Hematopoietic multipotent progenitor cell treated with erythropoietin and hydrocortisone succinate and interleukin-3 and kit ligand, for 15 days (in vitro differentiated cells): ENCODE data around the gene FBLL1.
A peak's percentile ranks its signal among the peaks of the same experiment; 100 is the strongest.
"Not testable (repeated sequence)": the region's sequence is repeated elsewhere in the genome, so short reads cannot be mapped to it uniquely, and the experiment has no call there.

ENCODE experiments used
- DNase-seq: peaks from one replicate; pipeline ENCODE4 v3.0.0-alpha.2; 2015; ENCODE audit warnings: low spot score

FBLL1 gene

DNA sequence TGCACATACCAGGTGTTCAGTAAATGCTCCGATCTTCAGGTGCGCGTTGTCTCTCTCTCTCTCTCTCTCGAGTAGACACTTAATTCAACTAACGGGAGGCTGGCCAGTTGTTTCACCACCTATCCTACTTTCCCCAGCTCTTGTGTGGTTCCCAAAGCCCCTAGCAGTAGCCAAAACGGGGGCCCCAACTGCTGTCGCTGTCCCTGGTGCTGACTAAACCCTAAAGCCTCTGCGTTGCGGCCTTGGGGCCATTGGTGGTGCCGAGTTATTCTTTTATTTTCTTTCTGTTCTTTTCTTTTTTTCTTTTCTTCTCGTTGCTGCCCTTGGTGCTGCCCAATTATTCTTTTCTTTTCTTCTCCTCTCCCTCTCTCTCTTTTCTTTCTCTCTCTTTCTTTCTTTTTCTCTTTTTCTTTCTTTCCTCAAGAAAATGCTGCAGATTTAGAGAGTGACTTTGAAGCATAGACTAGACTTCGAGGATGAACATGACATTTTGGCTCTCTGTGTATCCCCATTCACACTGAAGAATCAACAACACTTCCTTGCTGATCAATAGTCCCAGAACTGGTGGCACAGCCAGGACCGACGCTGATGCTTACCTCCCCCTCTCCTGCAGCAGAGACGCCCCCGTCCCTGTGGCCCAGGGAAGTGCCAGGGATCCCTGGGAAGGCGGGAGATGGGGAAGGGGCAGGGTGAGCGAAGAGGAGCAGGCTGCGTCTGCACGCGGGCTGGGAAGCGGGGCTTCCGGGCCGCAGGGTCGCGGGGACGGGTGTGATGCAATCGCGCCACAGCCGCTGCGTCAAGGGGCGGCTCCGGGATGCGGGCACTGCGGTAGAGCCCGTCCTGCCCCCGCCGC lies at the start of gene FBLL1:
TSS of gene FBLL1 (plus strand) at position 785 of the 853 bp plus-strand sequence. CDS start 200 bp downstream, outside the sequence.
- DNase-seq: no peak

DNA sequence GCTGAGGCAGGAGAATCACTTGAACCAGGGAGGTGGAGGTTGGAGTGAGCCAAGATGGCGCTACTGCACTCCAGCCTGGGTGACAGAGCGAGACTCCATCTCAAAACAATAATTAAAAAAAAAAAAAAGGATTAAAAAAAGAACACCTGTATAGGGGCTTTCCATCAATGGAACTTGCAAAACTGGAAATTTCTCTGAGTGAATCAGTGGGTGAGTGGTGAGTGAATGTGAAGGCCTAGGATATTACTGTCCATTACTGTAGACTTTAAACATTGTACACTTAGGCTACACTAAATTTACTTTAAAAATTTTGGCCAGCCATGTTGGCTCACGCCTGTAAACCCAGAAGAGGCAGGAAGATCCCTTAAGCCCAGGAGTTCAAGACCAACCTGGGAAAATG lies 48.5 kb upstream of the FBLL1 start:
- DNase-seq: no peak

DNA sequence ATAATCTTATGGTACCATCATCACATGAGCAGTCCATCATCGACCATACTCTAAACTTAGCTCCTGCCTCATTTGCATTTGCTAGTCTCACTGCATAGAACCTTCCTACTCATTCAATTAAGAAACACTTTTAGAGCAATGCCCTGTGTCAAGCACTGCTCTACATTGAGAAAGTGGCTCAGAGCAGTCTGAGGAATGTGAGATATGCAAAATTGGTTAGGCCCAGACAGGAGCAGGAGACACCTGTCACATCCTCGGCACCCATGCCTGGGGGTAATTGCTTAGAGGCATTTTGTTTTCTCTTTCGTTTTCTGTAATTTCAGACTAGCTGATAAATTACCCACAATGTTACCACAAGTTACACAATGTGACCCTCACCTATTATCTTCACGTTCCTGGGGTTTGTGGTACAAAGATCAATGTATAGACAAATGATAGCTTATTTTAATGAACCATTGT lies 47.7 kb upstream of the FBLL1 start:
- DNase-seq: no peak

DNA sequence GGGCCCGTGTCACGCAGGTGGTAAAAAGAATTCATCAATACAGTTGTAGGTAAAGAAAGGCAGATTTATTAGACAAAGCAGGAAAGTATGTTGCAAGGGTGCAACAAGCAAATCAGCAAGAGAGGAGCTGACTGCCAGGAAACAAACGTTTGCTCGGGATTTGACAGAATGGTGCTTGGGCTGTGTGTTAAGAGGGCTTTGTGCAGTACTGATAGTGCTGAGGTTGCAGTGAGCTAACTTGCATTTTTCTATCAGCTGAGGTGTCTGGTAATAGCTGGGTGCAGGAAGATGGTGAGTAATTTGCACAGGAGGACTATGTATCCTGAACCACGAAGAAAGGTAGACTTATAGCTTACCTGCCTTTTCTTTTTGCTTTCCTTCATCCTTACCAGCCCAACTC lies 46.7 kb upstream of the FBLL1 start:
- DNase-seq: no peak

DNA sequence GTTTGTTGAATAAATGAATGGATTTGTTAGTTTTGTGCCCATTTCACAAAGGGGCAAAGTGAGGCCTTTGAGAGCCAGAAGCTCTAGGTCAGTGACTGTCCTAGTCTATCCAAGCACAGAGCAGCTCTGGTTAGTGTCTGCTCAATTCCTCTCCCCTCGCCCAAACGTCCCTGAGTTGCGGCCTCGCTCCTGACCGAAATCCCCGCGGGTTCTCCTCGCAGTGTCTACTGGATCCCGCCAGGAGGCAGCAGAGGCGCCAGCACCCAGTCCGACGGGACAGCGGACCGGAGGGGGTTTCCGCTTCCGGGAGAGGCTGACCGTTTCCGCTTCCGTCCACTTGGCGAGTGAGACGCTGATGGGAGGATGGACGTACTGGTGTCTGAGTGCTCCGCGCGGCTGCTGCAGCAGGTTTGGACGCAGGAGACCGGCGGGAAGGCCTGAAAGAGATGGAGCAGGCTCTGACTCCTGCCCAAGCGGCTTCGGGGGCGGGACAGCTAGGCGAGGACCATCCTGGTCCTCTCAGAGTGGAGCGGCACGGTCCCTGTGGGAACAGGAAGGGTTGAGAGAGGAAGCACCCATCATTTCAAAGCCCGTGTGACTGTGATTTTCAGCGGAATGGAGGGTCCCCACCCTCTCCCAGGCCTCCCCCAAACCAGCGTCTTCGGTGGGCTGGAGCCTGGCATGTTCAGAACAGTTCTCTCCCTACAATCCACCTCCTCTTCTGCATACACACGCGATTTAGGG lies 42.8 kb upstream of the FBLL1 start, which contains the start of gene RARS1:
TSS of gene RARS1 (plus strand) at position 336 of the 744 bp plus-strand sequence. CDS start at position 364, 28 bp downstream.
- peak; percentile 92 for DNase-seq

DNA sequence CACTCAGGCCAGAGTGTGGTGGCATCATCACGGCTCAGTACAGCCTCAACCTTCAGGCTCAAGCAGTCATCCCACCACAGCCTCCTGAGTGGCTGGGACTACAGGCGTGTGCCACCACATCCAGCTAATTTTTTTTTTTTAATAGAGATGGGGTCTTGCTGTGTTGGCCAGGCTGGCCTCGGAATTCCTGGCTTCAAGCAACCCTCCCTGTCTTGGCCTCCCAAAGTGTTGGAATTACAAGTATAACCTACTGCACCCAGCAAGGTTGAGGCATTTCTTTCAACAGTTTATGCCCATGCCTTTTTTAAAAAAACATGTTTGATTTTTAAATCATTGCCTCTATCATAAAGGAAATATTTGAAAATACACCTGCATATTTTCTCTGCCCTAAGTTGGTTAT lies 40.0 kb upstream of the FBLL1 start:
- DNase-seq: no peak

DNA sequence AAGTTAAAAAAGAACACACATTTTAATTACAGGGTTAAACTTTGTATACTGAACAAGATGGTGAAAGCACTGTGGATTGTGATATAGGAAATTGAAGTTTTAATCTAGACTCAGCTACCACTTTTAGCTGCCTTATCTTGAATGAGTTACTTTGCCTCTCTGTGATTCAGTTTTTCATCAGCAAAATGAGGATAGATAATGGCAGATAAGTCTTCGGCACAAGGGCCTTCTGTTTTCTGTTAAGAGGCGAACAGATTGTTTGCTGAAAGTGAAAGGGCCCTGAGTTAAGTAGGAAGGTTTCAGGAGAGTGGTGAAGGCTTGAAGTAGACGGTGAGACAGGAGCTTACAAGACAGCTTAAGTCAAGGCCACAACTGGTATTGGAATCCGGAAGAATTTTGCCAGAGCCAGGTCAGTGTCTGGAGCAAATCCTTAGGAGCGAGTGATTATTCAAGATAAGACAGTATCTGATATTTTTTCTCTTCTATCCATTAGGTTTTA lies 35.0 kb upstream of the FBLL1 start:
- DNase-seq: no peak

DNA sequence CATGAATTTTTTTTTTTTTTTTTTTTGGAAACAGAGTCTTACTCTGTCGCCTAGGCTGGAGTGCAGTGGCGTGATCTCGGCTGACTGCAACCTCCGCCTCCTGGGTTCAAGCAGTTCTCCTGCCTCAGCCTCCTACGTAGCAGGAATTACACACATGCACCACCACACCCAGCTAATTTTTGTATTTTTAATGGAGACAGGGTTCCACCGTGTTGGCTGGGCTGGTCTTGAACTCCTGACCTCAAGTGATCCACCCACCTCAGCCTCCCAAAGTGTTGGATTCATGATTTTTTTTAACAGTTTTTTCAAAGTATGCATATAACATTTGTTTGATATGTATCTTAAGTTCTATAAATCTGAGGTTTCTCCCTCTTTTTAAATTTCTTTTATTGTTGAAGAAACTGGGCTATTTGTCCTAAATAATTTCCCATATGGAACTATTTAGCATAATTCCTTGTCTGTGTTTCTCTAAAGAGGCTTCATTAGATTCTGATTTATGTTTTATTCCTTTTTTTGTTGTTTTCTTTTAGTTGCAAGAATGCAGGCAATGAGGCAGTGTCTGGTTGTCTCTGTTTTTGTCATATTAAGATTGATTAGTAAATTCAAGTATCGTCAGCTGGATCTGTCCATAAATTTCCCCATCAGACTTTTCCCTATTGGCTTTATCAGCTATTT lies 26.4 kb upstream of the FBLL1 start:
- DNase-seq: no peak

DNA sequence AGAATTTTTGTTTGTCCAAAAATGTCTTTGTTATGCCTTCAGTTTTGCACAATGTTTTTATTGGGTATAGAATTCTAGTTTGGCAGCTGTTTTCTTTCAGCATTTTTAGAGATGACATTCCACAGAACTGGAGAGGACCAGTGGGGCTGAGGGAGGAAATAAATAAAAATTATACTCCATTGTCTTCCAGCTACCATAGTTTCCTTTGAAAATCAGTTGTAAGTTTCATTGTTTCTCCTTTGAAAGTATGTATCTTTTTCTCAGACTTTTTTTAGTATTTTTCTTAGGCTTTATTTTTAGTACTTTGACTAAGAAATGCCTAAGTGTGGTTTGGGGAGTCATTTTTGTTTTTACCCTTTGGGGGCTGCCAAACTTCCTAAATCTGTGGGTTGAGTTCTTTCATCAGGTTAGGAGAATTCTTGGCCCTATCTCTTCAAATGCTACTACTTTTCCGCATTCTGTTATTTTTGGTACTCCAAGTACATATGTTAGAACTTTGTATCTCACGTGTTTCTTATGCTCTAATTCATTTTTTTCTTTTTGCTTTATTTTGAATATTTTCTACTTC lies 15.2 kb upstream of the FBLL1 start:
- no peak for DNase-seq

DNA sequence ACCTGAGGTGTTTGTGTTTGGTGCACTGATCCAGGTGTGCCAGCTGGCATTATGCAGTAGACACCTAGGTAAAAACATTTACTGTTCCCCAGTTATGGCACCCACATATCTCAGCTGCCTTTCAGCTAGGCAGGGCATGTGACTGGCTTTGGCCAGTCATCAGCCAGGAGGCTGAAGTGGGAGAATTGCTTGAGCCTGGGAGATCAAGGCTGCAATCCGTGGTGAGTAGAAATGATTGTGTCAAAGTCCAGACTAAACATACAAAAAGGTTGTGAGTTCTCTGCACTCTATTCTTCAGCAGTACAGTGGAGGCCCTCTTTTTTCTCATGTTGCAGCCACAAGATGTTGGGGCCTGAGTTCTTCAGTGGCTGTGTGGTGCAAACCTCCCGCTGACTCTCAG lies 3.2 kb upstream of the FBLL1 start:
- no peak for DNase-seq

DNA sequence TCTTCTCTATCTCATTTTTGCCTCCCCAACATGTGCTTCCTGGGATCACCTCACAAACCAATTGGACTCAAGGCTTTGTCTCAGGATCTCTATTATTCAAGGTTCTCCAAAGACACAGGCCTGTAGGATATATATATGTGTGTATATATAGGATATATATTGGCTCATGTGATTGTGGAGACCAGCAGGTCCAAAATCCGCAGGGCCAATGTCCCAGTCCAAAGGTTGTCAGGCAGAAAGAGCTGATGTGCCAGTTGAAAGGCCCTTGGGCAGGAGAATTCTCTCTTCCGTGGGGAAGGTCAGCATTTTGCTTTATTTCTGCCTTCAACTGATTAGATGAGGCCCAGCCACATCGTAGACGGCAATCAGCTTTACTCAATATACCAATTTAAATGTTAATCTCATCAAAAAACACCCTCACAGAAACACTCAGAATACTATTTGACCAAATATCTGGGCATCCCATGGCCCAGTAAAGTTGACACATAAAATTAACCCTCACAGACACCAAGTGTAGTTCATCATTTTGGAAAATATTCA lies 1.3 kb upstream of the FBLL1 start:
- DNase-seq: no peak

DNA sequence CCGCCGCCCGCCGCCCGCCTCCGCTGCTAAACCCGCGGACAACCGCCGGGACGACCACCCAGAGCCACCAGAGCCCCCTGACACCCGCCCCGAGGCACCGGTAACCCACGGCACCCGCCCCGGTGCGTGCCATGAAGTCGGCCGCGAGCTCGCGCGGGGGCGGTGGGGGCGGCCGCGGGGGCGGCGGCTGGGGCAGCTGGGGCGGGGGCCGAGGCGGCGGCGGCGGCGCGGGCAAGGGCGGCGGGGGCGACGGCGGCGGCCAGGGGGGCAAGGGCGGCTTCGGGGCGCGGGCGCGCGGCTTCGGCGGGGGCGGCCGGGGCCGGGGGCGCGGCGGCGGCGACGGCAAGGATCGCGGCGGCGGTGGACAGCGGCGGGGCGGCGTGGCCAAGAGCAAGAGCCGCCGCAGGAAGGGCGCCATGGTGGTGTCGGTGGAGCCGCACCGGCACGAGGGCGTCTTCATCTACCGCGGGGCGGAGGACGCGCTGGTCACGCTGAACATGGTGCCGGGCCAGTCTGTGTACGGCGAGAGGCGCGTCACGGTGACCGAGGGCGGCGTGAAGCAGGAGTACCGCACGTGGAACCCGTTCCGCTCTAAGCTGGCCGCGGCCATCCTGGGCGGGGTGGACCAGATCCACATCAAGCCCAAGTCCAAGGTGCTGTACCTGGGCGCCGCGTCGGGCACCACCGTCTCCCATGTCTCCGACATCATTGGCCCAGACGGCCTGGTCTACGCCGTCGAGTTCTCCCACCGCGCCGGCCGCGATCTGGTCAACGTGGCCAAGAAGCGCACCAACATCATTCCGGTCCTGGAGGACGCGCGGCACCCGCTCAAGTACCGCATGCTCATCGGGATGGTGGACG lies 499 bp downstream of the FBLL1 start:
- no peak for DNase-seq

DNA sequence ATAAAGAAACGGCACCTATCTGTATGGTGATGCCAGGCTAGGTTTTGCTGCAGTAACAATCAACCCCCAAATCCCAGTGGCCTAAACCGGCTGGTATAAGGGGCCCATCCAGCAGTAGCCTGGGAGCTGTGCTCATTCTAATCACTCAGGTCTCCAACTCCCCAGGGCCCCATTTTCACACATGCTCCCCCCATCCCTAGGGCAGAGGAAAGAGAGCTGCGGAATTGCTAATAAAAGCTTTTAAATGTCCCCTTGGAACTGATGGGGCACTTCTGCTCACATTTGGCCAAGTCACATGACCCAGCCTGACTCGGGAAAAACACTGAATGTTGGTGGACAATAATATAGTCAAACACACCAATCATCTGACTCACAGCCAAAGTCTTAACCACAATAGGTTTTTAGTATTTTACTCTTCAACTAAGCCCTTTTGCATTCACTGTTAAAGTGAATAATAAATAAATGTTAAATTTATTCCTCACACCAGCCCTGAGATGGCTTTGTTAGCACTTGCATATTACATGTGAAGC lies 1.6 kb downstream of the FBLL1 start:
- DNase-seq: no peak

DNA sequence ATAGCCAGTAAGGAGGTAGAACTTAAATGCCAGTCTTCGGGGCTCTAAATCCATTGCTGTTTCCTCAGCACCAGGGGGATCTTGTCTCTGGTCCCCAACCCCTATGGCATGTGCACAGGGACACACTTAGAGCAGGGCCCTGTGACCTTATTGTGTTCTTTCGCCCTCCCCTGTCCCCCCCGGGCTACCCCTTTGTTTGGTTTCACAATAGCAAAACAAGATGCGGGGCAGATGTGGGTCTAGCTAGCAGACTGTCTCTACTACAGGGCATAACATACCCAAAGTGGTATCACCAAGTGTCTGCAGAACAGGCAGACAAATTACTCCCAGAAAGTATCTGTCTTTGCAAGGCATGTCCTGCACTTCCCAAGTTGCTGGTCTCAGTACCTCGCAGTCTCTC lies 2.1 kb downstream of the FBLL1 start:
- no peak for DNase-seq

DNA sequence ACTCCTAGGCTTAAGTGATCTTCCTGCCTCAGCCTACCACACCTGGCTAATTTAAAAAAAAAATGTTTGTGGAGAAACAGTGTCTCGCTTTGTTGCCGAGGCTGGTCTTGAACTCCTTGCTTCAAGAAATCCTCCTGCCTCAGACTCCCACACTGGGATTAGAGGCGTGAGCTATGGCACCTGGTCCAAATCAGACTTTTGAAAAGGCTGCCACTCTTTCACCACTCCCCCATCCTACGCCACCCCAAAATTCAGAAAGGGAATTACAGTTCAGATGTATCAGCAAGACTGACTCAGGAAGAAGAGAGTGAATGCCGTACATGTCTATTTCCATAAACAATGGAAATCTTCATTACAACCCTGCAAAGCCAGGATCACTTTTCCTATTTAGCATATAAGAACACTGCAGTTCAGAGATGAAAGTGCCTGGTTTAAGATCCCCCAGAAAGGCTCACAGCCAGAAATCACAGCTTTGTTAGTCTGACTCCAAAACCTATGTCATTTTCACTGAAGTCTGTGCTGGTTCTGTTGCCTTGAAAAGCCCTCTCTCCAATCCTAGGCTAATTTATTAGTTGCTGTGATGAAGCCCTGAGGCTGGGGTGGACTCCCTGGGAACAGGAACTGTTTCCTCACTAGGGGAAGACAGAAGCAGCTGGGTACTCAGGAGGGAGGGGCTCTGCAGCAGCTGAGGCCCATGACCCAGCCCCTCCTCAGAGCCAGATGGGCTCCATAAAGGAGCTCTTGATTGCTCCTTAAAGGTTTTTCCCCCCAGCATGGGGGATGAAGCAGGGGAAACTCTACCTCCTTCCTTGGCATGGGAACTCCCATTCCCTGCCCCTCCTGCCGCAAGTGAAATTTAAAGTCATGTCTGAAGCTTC lies 3.1 kb downstream of the FBLL1 start:
- DNase-seq: no peak

DNA sequence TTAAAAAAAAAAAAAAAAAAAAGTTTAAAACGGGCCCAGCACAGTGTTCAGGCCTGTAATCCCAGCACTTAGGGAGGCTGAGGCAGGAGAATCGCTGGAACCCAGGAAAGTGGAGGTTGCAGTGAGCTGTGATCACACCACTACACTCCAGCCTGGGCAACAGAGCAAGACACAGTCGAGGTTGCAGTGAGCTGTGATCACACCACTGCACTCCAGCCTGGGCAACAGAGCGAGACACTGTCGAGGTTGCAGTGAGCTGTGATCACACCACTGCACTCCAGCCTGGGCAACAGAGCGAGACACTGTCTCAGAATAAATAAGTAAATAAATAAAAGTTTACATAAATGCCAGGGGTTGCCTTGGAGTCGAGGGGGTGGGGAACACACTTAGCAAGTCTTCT lies 5.2 kb downstream of the FBLL1 start:
- not testable (repeated sequence) for DNase-seq

DNA sequence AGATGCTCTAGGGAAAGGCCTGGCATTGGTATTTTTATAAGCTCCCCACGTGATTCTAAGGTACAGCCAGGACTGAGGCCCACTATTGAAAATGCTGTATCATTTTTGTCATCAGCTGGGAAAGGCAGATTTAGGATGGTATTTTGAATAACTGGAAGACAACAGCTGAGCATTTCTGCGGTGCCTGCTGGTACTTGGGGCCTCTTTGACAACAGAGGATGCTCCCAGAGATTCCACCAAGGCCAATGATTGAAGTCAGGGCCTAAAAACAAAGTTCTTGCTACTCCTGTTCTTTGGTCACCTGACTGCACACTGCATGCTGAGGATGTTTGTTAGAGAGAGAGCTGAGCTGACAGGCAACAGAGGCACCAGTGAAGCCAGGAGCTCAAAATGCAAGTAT lies 8.1 kb downstream of the FBLL1 start:
- no peak for DNase-seq

DNA sequence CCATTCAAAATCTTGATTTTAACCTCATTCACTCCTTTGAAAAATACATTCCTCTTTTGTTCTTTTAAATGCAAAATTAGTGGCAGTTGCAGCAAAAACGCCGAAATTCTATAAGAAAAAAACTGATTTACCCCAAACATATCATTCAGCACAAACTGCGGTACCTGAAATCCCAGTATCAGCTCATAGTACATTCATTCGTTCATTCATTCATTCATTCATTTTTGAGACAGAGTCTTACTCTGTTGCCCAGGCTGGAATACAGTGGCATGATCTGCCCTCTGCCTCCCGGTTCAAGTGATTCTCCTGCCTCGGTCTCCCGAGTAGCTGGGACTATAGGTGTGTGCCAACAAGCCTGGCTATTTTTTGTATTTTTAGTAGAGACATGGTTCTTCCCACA lies 20.4 kb downstream of the FBLL1 start:
- DNase-seq: no peak

DNA sequence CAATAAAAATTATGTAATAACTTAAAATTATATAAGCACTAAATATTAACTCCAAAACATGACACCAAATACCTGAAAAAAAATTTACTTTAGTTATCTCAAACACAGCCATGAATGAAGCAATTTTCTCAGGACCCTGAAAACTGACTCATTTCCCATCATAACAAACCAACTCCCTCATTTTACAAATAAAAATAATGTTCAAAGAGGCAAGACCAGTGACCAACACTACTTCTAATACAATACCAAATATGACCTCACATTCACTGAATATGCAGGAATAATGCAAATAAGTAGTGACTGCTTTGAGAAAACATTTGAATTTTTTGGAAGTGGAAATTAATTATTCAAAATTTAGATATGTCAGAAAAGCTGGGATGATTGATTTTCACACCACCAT lies 21.6 kb downstream of the FBLL1 start:
- no peak for DNase-seq

DNA sequence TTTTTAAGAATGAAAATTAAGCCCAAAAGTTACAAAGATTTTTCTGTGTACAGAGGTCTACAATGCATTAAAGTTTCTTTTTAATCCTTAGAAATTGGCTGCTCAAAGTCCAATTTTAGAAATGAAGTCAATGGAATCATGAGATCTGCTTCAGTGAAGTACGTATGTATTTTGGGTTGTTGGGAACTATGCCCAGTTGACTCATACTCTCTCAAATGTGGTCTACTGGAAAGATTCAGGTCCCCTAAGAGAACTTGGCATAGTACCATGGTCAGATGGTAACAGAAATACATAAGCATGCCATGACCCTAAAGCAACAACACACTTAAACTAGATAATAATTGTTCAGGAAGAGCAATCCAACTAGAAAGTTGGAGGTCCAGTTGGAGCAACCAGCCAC lies 23.0 kb downstream of the FBLL1 start:
- no peak for DNase-seq
